ENCODE measurements around the gene CDK8. TPM values are rescaled to one million over a fixed set of nuclear protein-coding genes. Genes with fewer than 3 reads are reported as not detected.
A peak's percentile ranks its signal among the peaks of the same experiment; 100 is the strongest.

The CDK8 gene
- total RNA-seq, 1 donor from 2014 or later, result 11.3 TPM

- intact Hi-C loops (cut with DNase I), result loop anchor here (10.0 kb wide), 1 partner anchor 439 kb away; no protein-coding TSS in a partner anchor
- Histone ChIP-seq H3K9me3 (no peaks in the 10 kb centered on the region), H3K27me3 (no peaks in the 10 kb centered on the region), H3K36me3 (no peaks in the 10 kb centered on the region), H3K4me3 (peak overlapping the region; percentile 88 to 99), H3K4me1 (peaks cover 21% of the 10 kb centered on the region), H3K27ac (no peak overlapping the region)
- no peak for DNase-seq (ENCODE audit: extremely low spot score in 2 of 2)
- TF ChIP-seq POLR2A (IDR thresholded peaks at IDR 0.05) (no peak), POLR2AphosphoS5 (IDR thresholded peaks at IDR 0.05; ENCODE audit: insufficient read depth in 1 of 2, low read depth in 1 of 2) (no peak), CTCF (IDR thresholded peaks at IDR 0.05) (no peak)
These were observed 1.9 kb downstream of the CDK8 start for GRCh38 chr13:26255691-26256277.

GRCh38 chr13:26257049-26257448, 3.1 kb downstream of the CDK8 start:
- intact Hi-C loops (cut with DNase I), result loop anchor here (10.0 kb wide), 1 partner anchor 438 kb away; no protein-coding TSS in a partner anchor
- H3K9me3 ChIP-seq, result no peaks in the 10 kb centered on the region
- no peaks in the 10 kb centered on the region for H3K27me3 ChIP-seq
- no peak overlapping the region for H3K4me3 ChIP-seq
- no peak for DNase-seq (ENCODE audit: extremely low spot score in 2 of 2)
- no peaks in the 10 kb centered on the region for H3K36me3 ChIP-seq
- H3K4me1 ChIP-seq, result peaks cover 21% of the 10 kb centered on the region
- no peak for TF ChIP-seq CTCF (IDR thresholded peaks at IDR 0.05)
- no peak for TF ChIP-seq POLR2A (IDR thresholded peaks at IDR 0.05)
- TF ChIP-seq POLR2AphosphoS5 (IDR thresholded peaks at IDR 0.05; ENCODE audit: insufficient read depth in 1 of 2, low read depth in 1 of 2), result no peak
- no peak overlapping the region for H3K27ac ChIP-seq

GRCh38 chr13:26259634-26260033, 5.7 kb downstream of the CDK8 start:
- H3K27me3 ChIP-seq, result no peaks in the 10 kb centered on the region
- intact Hi-C loops (cut with DNase I), result loop anchor here (10.0 kb wide), 1 partner anchor 435 kb away; no protein-coding TSS in a partner anchor
- H3K27ac ChIP-seq, result no peak overlapping the region
- H3K36me3 ChIP-seq, result no peaks in the 10 kb centered on the region
- TF ChIP-seq POLR2A (IDR thresholded peaks at IDR 0.05) (no peak), CTCF (IDR thresholded peaks at IDR 0.05) (no peak), POLR2AphosphoS5 (IDR thresholded peaks at IDR 0.05; ENCODE audit: insufficient read depth in 1 of 2, low read depth in 1 of 2) (no peak)
- H3K4me3 ChIP-seq, result no peak overlapping the region
- H3K9me3 ChIP-seq, result no peaks in the 10 kb centered on the region
- DNase-seq (ENCODE audit: extremely low spot score in 2 of 2), result no peak
- H3K4me1 ChIP-seq, result peaks cover 21% of the 10 kb centered on the region

GRCh38 chr13:26262156-26262555, 8.2 kb downstream of the CDK8 start:
- intact Hi-C loops (cut with DNase I), result no loop called here
- Histone ChIP-seq H3K4me1 (no peaks in the 10 kb centered on the region), H3K4me3 (no peak overlapping the region), H3K27me3 (no peaks in the 10 kb centered on the region), H3K36me3 (no peaks in the 10 kb centered on the region), H3K27ac (no peak overlapping the region), H3K9me3 (no peaks in the 10 kb centered on the region)
- TF ChIP-seq CTCF (IDR thresholded peaks at IDR 0.05), result no peak
- no peak for TF ChIP-seq POLR2A (IDR thresholded peaks at IDR 0.05)
- no peak for DNase-seq (ENCODE audit: extremely low spot score in 2 of 2)

- Histone ChIP-seq H3K36me3 (no peaks in the 10 kb centered on the region), H3K4me3 (no peak overlapping the region), H3K9me3 (no peaks in the 10 kb centered on the region), H3K27ac (no peak overlapping the region), H3K4me1 (no peaks in the 10 kb centered on the region), H3K27me3 (no peaks in the 10 kb centered on the region)
- no peak for DNase-seq (ENCODE audit: extremely low spot score in 2 of 2)
- intact Hi-C loops (cut with DNase I), result no loop called here
- no peak for TF ChIP-seq POLR2A (IDR thresholded peaks at IDR 0.05)
- no peak for TF ChIP-seq CTCF (IDR thresholded peaks at IDR 0.05)
- TF ChIP-seq POLR2AphosphoS5 (IDR thresholded peaks at IDR 0.05; ENCODE audit: insufficient read depth in 1 of 2, low read depth in 1 of 2), result no peak
These were observed 12.4 kb downstream of the CDK8 start for GRCh38 chr13:26266311-26266710.

Measured in vagina (tissue), 2 donors.